Transverse colon (tissue), 4 donors: ENCODE measurements around the gene DNAH1. TPM values are rescaled to one million over a fixed set of nuclear protein-coding genes. Genes with fewer than 3 reads are reported as not detected.

Experiments used
- DNase-seq: peaks from one replicate; pipeline ENCODE4 v3.0.0-alpha.2; 2019
- H3K27ac ChIP-seq, 4 donors: fragments of 200-600 bp; sonication (generic); 2 replicates each; pipeline ENCODE4 v1.5.1; 2016 to 2018; ENCODE audit warnings: inconsistent platforms in 4 of 4
- H3K27me3 ChIP-seq: fragments of 200-600 bp; sonication (generic); 2 replicates; pipeline ENCODE4 v1.5.1; 2017; ENCODE audit warnings: inconsistent platforms
- H3K36me3 ChIP-seq, 4 donors: fragments of 200-600 bp; sonication (generic); 2 replicates each; pipeline ENCODE4 v1.5.1; 2017 to 2019; ENCODE audit warnings: inconsistent platforms in 4 of 4
- H3K4me1 ChIP-seq, 4 donors: fragments of 200-600 bp; sonication (generic); 2 replicates each; pipeline ENCODE4 v1.5.1; 2017 to 2020; ENCODE audit warnings: inconsistent platforms in 4 of 4
- H3K4me3 ChIP-seq, 4 donors: fragments of 200-600 bp; sonication (generic); 1 replicate in 1 of 4; 2 replicates in 3 of 4; pipeline versions ENCODE4 v1.5.1 to v1.6.1; 2017 to 2019; ENCODE audit warnings: inconsistent platforms in 4 of 4
- H3K9me3 ChIP-seq, 2 donors: fragments of 200-600 bp; sonication (generic); 2 replicates each; pipeline ENCODE4 v1.5.1; 2017 to 2019; ENCODE audit warnings: inconsistent platforms in 2 of 2
- CTCF ChIP-seq, 5 experiments: fragments of 200-600 bp in 3 of 5; fragments of 450-650 bp in 2 of 5; sonication (generic) in 3 of 5; IDR thresholded peaks; 1 replicate in 2 of 5; 2 replicates in 3 of 5; pipeline ENCODE4 v1.5.1; 2016 to 2017; ENCODE audit warnings: antibody characterized with exemption in 5 of 5, inconsistent platforms in 3 of 5, mild to moderate bottlenecking in 2 of 5, moderate library complexity in 1 of 5
- EP300 ChIP-seq: sonication (generic); formaldehyde crosslinking; IDR thresholded peaks from one replicate; pipeline ENCODE4 v1.6.1; 2017; ENCODE audit warnings: antibody characterized with exemption, low read depth
- POLR2A ChIP-seq: fragments of 450-650 bp; IDR thresholded peaks from one replicate; pipeline ENCODE4 v1.6.1; 2016; ENCODE audit warnings: antibody characterized with exemption, mild to moderate bottlenecking, moderate library complexity
- POLR2AphosphoS5 ChIP-seq, 3 donors: sonication (generic); formaldehyde crosslinking; IDR thresholded peaks; one replicate each; pipeline ENCODE4 v1.6.1; 2016; ENCODE audit warnings: antibody characterized with exemption in 3 of 3
- WGBS, 2 donors: methylation state at CpG; one replicate each; pipeline ENCODE4 v1.1.5; 2018; ENCODE audit warnings: low coverage in 1 of 2; 5-methylcytosine and 5-hydroxymethylcytosine counted together
- in situ Hi-C, 4 donors: fragments of 200-750 bp; cut with MboI; loops; one replicate each; pipeline versions ENCODE4 v1.15.0 to v1.15.1; 2017; ENCODE audit warnings: low sequenced_read_pairs in 3 of 4, low pct_ligation_motif_present in 1 of 4, low pct_unique_long_range_greater_than_20kb in 1 of 4
- intact Hi-C: fragments of 100-400 bp; cut with DNase I; formaldehyde crosslinking; loops from one replicate; pipeline ENCODE4 v1.15.1; 2023; ENCODE audit warnings: low total_unique reads
- total RNA-seq, 4 donors: library from RNA; depleted of rRNA; stranded (reverse); fragments of >200 nt; gene quantifications; one replicate each; pipeline ENCODE4 v1.1.0, GENCODE V29; 2016

Gene DNAH1
- total RNA-seq, 4 donors from 2014 or later: 17.6 to 102 (median 26.3) TPM

DNA sequence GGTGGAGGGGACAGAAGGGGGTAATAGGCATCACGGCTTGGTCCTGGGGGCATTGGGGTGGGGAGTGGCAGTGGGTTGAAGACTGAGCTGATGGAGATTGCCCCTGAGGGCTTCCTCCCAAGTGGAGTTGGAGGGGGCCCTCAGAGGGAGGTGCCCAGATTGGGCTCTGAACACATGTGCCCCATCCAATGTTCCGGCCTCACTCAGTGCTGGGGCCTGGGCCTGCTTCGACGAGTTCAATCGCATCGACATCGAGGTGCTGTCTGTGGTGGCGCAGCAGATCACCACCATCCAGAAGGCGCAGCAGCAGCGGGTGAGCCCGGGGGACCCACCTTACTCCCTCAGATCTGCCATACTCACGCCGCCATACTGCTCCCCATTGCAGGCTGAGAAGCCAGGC lies 45.3 kb downstream of the DNAH1 start:
- peaks cover 0 to 10% (median 1%) of the 10 kb centered on the region in 4 donors for H3K36me3 ChIP-seq
- no peaks in the 10 kb centered on the region for H3K9me3 ChIP-seq
- H3K27me3 ChIP-seq: no peaks in the 10 kb centered on the region
- TF ChIP-seq EP300 (no peak), POLR2A (no peak), POLR2AphosphoS5 (IDR thresholded peaks at IDR 0.05) (no peak), CTCF (IDR thresholded peaks at IDR 0.05) (no peak)
- no peak overlapping the region for H3K4me3 ChIP-seq
- 97% methylated on average over 13 of the region's 13 CpGs; no CpG with 5 or more reads in 1 of the 2 donors for WGBS, 2 donors
- intact Hi-C loops: no loop called here
- H3K4me1 ChIP-seq: no peaks in the 10 kb centered on the region
- no peak for DNase-seq
- no peak overlapping the region for H3K27ac ChIP-seq
- in situ Hi-C loops: no loop called here

- in situ Hi-C loops (no loop called here), intact Hi-C loops (no loop called here)
- no peak overlapping the region for H3K4me3 ChIP-seq
- TF ChIP-seq CTCF (IDR thresholded peaks at IDR 0.05) (no peak), POLR2AphosphoS5 (IDR thresholded peaks at IDR 0.05) (no peak), EP300 (no peak), POLR2A (no peak)
- H3K27ac ChIP-seq: no peak overlapping the region
- no peak for DNase-seq
- 88% methylated on average over 4 of the region's 4 CpGs; no CpG with 5 or more reads in 1 of the 2 donors for WGBS, 2 donors
- H3K9me3 ChIP-seq: no peaks in the 10 kb centered on the region
- H3K4me1 ChIP-seq: no peaks in the 10 kb centered on the region
- no peaks in the 10 kb centered on the region for H3K27me3 ChIP-seq
- peaks cover 0 to 10% (median 1%) of the 10 kb centered on the region in 4 donors for H3K36me3 ChIP-seq
These were observed 45.8 kb downstream of the DNAH1 start for GRCh38 chr3:52361898-52362297.

DNA sequence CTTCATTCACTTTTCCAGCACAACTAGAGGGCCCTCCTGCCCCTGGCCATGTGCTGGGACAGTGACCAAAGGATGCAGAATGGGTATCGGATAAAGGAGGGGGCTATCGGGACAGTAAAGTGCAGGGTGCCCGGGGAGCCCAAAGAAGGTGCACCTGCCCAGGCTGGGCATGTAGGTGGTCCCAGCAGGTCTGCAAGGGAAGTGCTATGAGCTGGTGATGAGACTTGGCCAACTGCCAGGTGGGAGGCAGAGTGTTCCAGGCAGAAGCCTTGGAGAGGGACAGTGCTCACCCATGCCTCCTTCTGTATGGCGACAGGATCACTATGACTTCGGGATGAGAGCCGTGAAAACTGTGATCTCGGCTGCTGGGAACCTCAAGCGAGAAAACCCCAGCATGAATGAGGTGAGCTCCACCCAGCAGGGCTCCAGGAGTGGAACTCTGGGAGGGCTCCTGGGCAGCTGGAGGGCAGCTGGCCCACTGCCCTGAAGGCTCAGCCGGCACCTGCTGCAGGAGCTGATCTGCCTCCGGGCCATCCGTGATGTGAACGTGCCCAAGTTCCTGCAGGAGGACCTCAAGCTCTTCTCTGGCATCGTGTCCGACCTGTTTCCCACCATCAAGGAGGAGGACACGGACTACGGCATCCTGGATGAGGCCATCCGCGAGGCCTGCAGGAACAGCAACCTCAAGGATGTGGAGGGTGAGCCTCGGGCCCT lies 48.4 kb downstream of the DNAH1 start:
- H3K9me3 ChIP-seq: no peaks in the 10 kb centered on the region
- H3K36me3 ChIP-seq: peaks cover 0 to 10% (median 1%) of the 10 kb centered on the region in 4 donors
- 93% methylated on average over 19 of the region's 19 CpGs; no CpG with 5 or more reads in 1 of the 2 donors for WGBS, 2 donors
- TF ChIP-seq POLR2A (no peak), CTCF (IDR thresholded peaks at IDR 0.05) (no peak), POLR2AphosphoS5 (IDR thresholded peaks at IDR 0.05) (no peak), EP300 (no peak)
- no peaks in the 10 kb centered on the region for H3K4me1 ChIP-seq
- DNase-seq: no peak
- no peak overlapping the region for H3K27ac ChIP-seq
- no peaks in the 10 kb centered on the region for H3K27me3 ChIP-seq
- in situ Hi-C loops (no loop called here), intact Hi-C loops (no loop called here)
- no peak overlapping the region for H3K4me3 ChIP-seq

GRCh38 chr3:52366527-52366926 lies 50.4 kb downstream of the DNAH1 start:
- WGBS, 2 donors: 94% methylated on average over 9 of the region's 10 CpGs; no CpG with 5 or more reads in 1 of the 2 donors
- H3K4me3 ChIP-seq: no peak overlapping the region
- H3K9me3 ChIP-seq: no peaks in the 10 kb centered on the region
- DNase-seq: no peak
- in situ Hi-C loops (no loop called here), intact Hi-C loops (no loop called here)
- peaks cover 0 to 2% (median under 1%) of the 10 kb centered on the region in 4 donors for H3K36me3 ChIP-seq
- no peaks in the 10 kb centered on the region for H3K27me3 ChIP-seq
- no peaks in the 10 kb centered on the region for H3K4me1 ChIP-seq
- TF ChIP-seq EP300 (no peak), CTCF (IDR thresholded peaks at IDR 0.05) (no peak), POLR2A (no peak)
- H3K27ac ChIP-seq: no peak overlapping the region
